ENCODE data around the gene SH3RF1.

- TF ChIP-seq CTCF (IDR thresholded peaks at IDR 0.05): no peak
- TF ChIP-seq POLR2A (IDR thresholded peaks at IDR 0.05): no peak
Measured at GRCh38 chr4:169250796-169251195, 20.0 kb downstream of the SH3RF1 start.
